A673 (cell line): ENCODE results near the gene FOXC1. TPM values are rescaled to one million over a fixed set of nuclear protein-coding genes. Genes with fewer than 3 reads are reported as not detected.

ENCODE experiments used
- BruUV-seq: library from RNA; stranded (reverse); fragments of 400-500 nt; replicated peaks from 2 replicates; lab custom pipeline; 2021; lab: Mats Ljungman, UMichigan
- CTCF ChIA-PET: fragments of 300-600 bp; sonication (Branson Sonifier 250); formaldehyde crosslinking; loops from one replicate; lab custom pipeline; 2022; ENCODE audit warnings: antibody characterized with exemption; lab: Charles Lee
- POLR2A ChIA-PET: fragments of 300-600 bp; sonication (Branson Sonifier 250); formaldehyde crosslinking; loops from one replicate; lab custom pipeline; 2022; ENCODE audit warnings: antibody characterized with exemption; ENCODE audit not compliant: low non-redundant PET; lab: Charles Lee
- DNase-seq: peaks from one replicate; pipeline ENCODE4 v3.0.0-alpha.2; 2015; ENCODE audit warnings: low spot score
- H3K27ac ChIP-seq: fragments of 200-600 bp; sonication (generic); 2 replicates; pipeline ENCODE4 v1.5.1; 2016; ENCODE audit warnings: mixed run types, low read depth, mild to moderate bottlenecking, mixed read lengths, antibody characterized with exemption, low read length; ENCODE audit not compliant: poor library complexity, severe bottlenecking
- H3K27me3 ChIP-seq: fragments of 200-600 bp; sonication (generic); replicated peaks from 2 replicates; pipeline ENCODE4 v1.6.1; 2017; ENCODE audit warnings: mixed run types, low read depth, mild to moderate bottlenecking, mixed read lengths, antibody characterized with exemption, low read length; ENCODE audit not compliant: insufficient read depth, poor library complexity
- H3K36me3 ChIP-seq: fragments of 200-600 bp; sonication (generic); 2 replicates; pipeline ENCODE4 v1.6.1; 2016; ENCODE audit warnings: mixed run types, mild to moderate bottlenecking, mixed read lengths, antibody characterized with exemption, low read length; ENCODE audit not compliant: insufficient read depth, poor library complexity, severe bottlenecking
- H3K4me1 ChIP-seq: fragments of 200-600 bp; sonication (generic); 2 replicates; pipeline ENCODE4 v1.6.1; 2017; ENCODE audit warnings: mixed run types, mild to moderate bottlenecking, mixed read lengths, antibody characterized with exemption, low read length; ENCODE audit not compliant: insufficient read depth, poor library complexity, severe bottlenecking
- H3K4me3 ChIP-seq: fragments of 200-600 bp; sonication (generic); 2 replicates; pipeline ENCODE4 v1.5.1; 2016; ENCODE audit warnings: low read depth, mixed run types, mild to moderate bottlenecking, mixed read lengths, low read length; ENCODE audit not compliant: poor library complexity, severe bottlenecking
- H3K9me3 ChIP-seq: fragments of 200-600 bp; sonication (generic); 2 replicates; pipeline ENCODE4 v1.6.1; 2016; ENCODE audit warnings: mixed run types, low read depth, mild to moderate bottlenecking, mixed read lengths, antibody characterized with exemption, low read length; ENCODE audit not compliant: poor library complexity, severe bottlenecking
- CTCF ChIP-seq: fragments of 300-800, 200-600 bp; sonication (generic); conservative IDR thresholded peaks from 2 replicates; pipeline ENCODE4 v1.5.1; 2017; ENCODE audit warnings: low read depth, mild to moderate bottlenecking, antibody characterized with exemption, low read length, moderate library complexity, mixed read lengths
- EZH2 ChIP-seq: fragments of 200-600 bp; sonication (generic); IDR thresholded peaks from 2 replicates; pipeline ENCODE4 v1.6.1; 2017; ENCODE audit warnings: borderline replicate concordance, low read depth, mild to moderate bottlenecking, mixed read lengths, antibody characterized with exemption, low read length; ENCODE audit not compliant: poor library complexity, severe bottlenecking
- intact Hi-C: fragments of 100-400 bp; cut with micrococcal nuclease; formaldehyde crosslinking; loops from one replicate; pipeline ENCODE4 v1.10.0; 2022; ENCODE audit not compliant: unreplicated experiment
- total RNA-seq: library from RNA; stranded (reverse); gene quantifications from 2 replicates; pipeline ENCODE4 v1.2.3, GENCODE V29; 2021

FOXC1 gene
- total RNA-seq, 1 experiment from 2014 or later: 0.49 TPM

GRCh38 chr6:1635305-1636010, 25.7 kb downstream of the FOXC1 start:
- no peak for DNase-seq
- POLR2A ChIA-PET: no interaction called here
- no peaks in the 10 kb centered on the region for H3K27me3 ChIP-seq
- H3K4me3 ChIP-seq: no peak overlapping the region
- intact Hi-C loops: no loop called here
- no peaks in the 10 kb centered on the region for H3K36me3 ChIP-seq
- no peaks in the 10 kb centered on the region for H3K4me1 ChIP-seq
- no peak overlapping the region for H3K27ac ChIP-seq
- BruUV-seq: no TSS peak
- TF ChIP-seq EZH2 (no peak), CTCF (no peak)
- CTCF ChIA-PET: no interaction called here
- H3K9me3 ChIP-seq: no peaks in the 10 kb centered on the region

DNA sequence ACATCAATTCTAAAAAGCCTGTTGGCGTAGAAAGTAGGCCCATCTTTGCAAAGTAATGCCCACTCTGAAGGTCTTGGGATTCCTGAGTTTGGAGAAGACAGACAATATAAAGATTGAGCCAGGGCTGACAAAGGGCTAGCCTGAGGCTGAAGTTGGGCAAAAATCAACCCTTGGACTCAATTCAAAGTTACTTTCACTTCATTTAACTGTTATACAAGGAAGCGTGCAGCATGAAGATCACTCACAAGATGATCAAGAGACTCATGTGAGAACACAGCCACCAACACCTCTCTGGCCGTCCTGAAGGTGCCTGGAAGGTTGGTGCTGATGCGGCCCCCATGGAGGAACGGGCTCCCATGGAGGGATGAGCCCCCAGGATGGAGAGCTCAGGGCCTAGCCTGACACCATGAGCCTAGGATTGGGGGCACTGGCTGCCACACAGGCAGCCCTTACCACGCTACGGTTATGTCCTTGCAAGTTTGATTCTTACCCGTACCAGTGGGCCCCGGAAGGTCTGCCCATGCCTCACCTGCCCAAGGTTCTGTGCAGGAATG, 26.6 kb downstream of the FOXC1 start:
- no TSS peak for BruUV-seq
- no peak for DNase-seq
- CTCF ChIA-PET: no interaction called here
- no peaks in the 10 kb centered on the region for H3K4me1 ChIP-seq
- no peak overlapping the region for H3K27ac ChIP-seq
- POLR2A ChIA-PET: no interaction called here
- H3K4me3 ChIP-seq: no peak overlapping the region
- H3K36me3 ChIP-seq: no peaks in the 10 kb centered on the region
- TF ChIP-seq CTCF (no peak), EZH2 (no peak)
- H3K9me3 ChIP-seq: no peaks in the 10 kb centered on the region
- intact Hi-C loops: no loop called here
- H3K27me3 ChIP-seq: no peaks in the 10 kb centered on the region

GRCh38 chr6:1636971-1637871, 27.5 kb downstream of the FOXC1 start:
- DNase-seq: no peak
- intact Hi-C loops: no loop called here
- Histone ChIP-seq H3K36me3 (no peaks in the 10 kb centered on the region), H3K4me1 (no peaks in the 10 kb centered on the region), H3K4me3 (no peak overlapping the region), H3K9me3 (no peaks in the 10 kb centered on the region), H3K27ac (no peak overlapping the region), H3K27me3 (no peaks in the 10 kb centered on the region)
- no TSS peak for BruUV-seq
- TF ChIP-seq EZH2: no peak
- no peak for TF ChIP-seq CTCF
- POLR2A ChIA-PET: no interaction called here
- CTCF ChIA-PET: no interaction called here
